CD8-positive, alpha-beta memory T cell (primary cell): Measurements from ENCODE around the gene VKORC1L1. TPM values are rescaled to one million over a fixed set of nuclear protein-coding genes. Genes with fewer than 3 reads are reported as not detected.
"Not testable (repeated sequence)": the region's sequence is repeated elsewhere in the genome, so short reads cannot be mapped to it uniquely, and the experiment has no call there.

Experiments
- CTCF ChIA-PET: fragments of 350-600 bp; sonication (Branson Sonifier 250); formaldehyde crosslinking; loops from one replicate; lab custom pipeline; 2021; ENCODE audit warnings: antibody characterized with exemption; lab: Charles Lee
- POLR2A ChIA-PET: fragments of 350-600 bp; sonication (Branson Sonifier 250); formaldehyde crosslinking; loops from one replicate; lab custom pipeline; 2021; ENCODE audit warnings: antibody characterized with exemption; lab: Charles Lee
- DNase-seq, 5 donors: peaks; one replicate each; pipeline versions ENCODE4 v3.0.0 to v3.0.0-alpha.2; 2020 to 2022; ENCODE audit warnings: mixed read lengths in 1 of 5
- H3K27ac ChIP-seq: one replicate; pipeline ENCODE4 v1.7.0; 2013; ENCODE audit warnings: low read depth, mild to moderate bottlenecking, low read length, moderate library complexity
- H3K27me3 ChIP-seq: 2 replicates; pipeline ENCODE4 v1.7.0; 2013; ENCODE audit warnings: low read length, mild to moderate bottlenecking; ENCODE audit not compliant: insufficient read depth, poor library complexity, severe bottlenecking
- H3K36me3 ChIP-seq: 2 replicates; pipeline ENCODE4 v1.7.0; 2013; ENCODE audit warnings: mild to moderate bottlenecking, low read length, moderate library complexity; ENCODE audit not compliant: insufficient read depth
- H3K4me1 ChIP-seq: 2 replicates; pipeline ENCODE4 v1.7.0; 2013; ENCODE audit warnings: mild to moderate bottlenecking, low read length, moderate library complexity; ENCODE audit not compliant: insufficient read depth
- H3K4me3 ChIP-seq: 2 replicates; pipeline ENCODE4 v1.7.0; 2013; ENCODE audit warnings: mild to moderate bottlenecking, low read length
- H3K9me3 ChIP-seq: 2 replicates; pipeline ENCODE4 v1.7.0; 2013; ENCODE audit warnings: mild to moderate bottlenecking, low read length
- H3K27ac Mint-ChIP-seq, 8 donors: one replicate each; pipeline ENCODE4 v1.8.0; 2020 to 2021; ENCODE audit warnings: mixed read lengths in 8 of 8, mild to moderate bottlenecking in 6 of 8, inconsistent platforms in 3 of 8, moderate library complexity in 3 of 8
- H3K27me3 Mint-ChIP-seq, 2 donors: one replicate each; pipeline ENCODE4 v1.8.0; 2020 to 2021; ENCODE audit warnings: mixed read lengths in 2 of 2, mild to moderate bottlenecking in 1 of 2, moderate library complexity in 1 of 2
- H3K36me3 Mint-ChIP-seq, 3 donors: one replicate each; pipeline ENCODE4 v1.8.0; 2020 to 2021; ENCODE audit warnings: mixed read lengths in 3 of 3, inconsistent platforms in 1 of 3, mild to moderate bottlenecking in 1 of 3
- H3K4me1 Mint-ChIP-seq, 3 donors: one replicate each; pipeline ENCODE4 v1.8.0; 2020 to 2021; ENCODE audit warnings: mixed read lengths in 3 of 3, inconsistent platforms in 1 of 3, mild to moderate bottlenecking in 1 of 3
- H3K4me3 Mint-ChIP-seq, 7 donors: one replicate each; pipeline ENCODE4 v1.8.0; 2020 to 2021; ENCODE audit warnings: mixed read lengths in 7 of 7, mild to moderate bottlenecking in 6 of 7, moderate library complexity in 4 of 7, inconsistent platforms in 2 of 7
- H3K9me3 Mint-ChIP-seq, 5 donors: one replicate each; pipeline ENCODE4 v1.8.0; 2020 to 2022; ENCODE audit warnings: mixed read lengths in 5 of 5, mild to moderate bottlenecking in 3 of 5, moderate library complexity in 2 of 5, inconsistent platforms in 1 of 5
- polyA plus RNA-seq: library from polyadenylated mRNA; unstranded; fragments of 300-500 nt; fragmentation: Illumina TruSeq; gene quantifications from one replicate; pipeline ENCODE4 v1.2.3, GENCODE V29; 2021
- total RNA-seq, 2 experiments: library from RNA; stranded (reverse); gene quantifications; one replicate each; pipeline ENCODE4 v1.2.3, GENCODE V29; 2021

The VKORC1L1 gene
- total and polyA plus RNA-seq, 3 experiments from 2014 or later: 4.0 to 27.7 (median 26.2) TPM

- H3K9me3 Mint-ChIP-seq, H3K4me1 ChIP-seq, H3K27me3 Mint-ChIP-seq, H3K9me3 ChIP-seq, CTCF ChIA-PET, H3K36me3 ChIP-seq, H3K36me3 Mint-ChIP-seq, H3K27me3 ChIP-seq, DNase-seq: not testable (repeated sequence)
- POLR2A ChIA-PET: interaction anchor here (0.6 kb wide), 1 partner anchor 864 kb away, joined by 5 read pairs; no protein-coding TSS in a partner anchor
- Mint-ChIP-seq H3K4me3 (peak overlapping the region; percentile 83 to 95 (median 88)), H3K27ac (peak overlapping the region; percentile 61 to 94 (median 86)), H3K4me1 (peaks cover 6 to 12% (median 9%) of the 10 kb centered on the region in 3 donors)
- peak overlapping the region; percentile 50 for H3K4me3 ChIP-seq
- peak overlapping the region; percentile 51 for H3K27ac ChIP-seq
These were observed 814 bp downstream of the VKORC1L1 start for GRCh38 chr7:65873582-65874193.

- CTCF ChIA-PET, H3K27me3 ChIP-seq, H3K9me3 Mint-ChIP-seq, DNase-seq, H3K27me3 Mint-ChIP-seq, H3K27ac ChIP-seq, POLR2A ChIA-PET, H3K4me1 ChIP-seq, H3K4me3 ChIP-seq, H3K36me3 ChIP-seq, H3K9me3 ChIP-seq, H3K36me3 Mint-ChIP-seq: not testable (repeated sequence)
- H3K27ac Mint-ChIP-seq: peak overlapping the region in 1 of 8 donors; percentile 17
- peaks cover 18 to 22% (median 21%) of the 10 kb centered on the region in 3 donors for H3K4me1 Mint-ChIP-seq
- peak overlapping the region in 3 of 7 donors; percentile 26 to 61 (median 39) for H3K4me3 Mint-ChIP-seq
These were observed 2.8 kb downstream of the VKORC1L1 start for GRCh38 chr7:65875715-65876114.

- peaks cover 12 to 17% (median 15%) of the 10 kb centered on the region in 3 donors for H3K4me1 Mint-ChIP-seq
- H3K4me1 ChIP-seq, H3K9me3 Mint-ChIP-seq, DNase-seq, H3K36me3 Mint-ChIP-seq, H3K4me3 Mint-ChIP-seq, POLR2A ChIA-PET, H3K36me3 ChIP-seq, H3K27me3 ChIP-seq, H3K27me3 Mint-ChIP-seq, H3K27ac ChIP-seq, H3K9me3 ChIP-seq, H3K4me3 ChIP-seq, CTCF ChIA-PET: not testable (repeated sequence)
- peak overlapping the region in 3 of 8 donors; percentile 43 to 49 (median 47) for H3K27ac Mint-ChIP-seq
These were observed 6.6 kb downstream of the VKORC1L1 start for GRCh38 chr7:65879292-65880153.

GRCh38 chr7:65880242-65880641, 7.4 kb downstream of the VKORC1L1 start:
- H3K4me1 Mint-ChIP-seq: peaks cover 12 to 21% (median 17%) of the 10 kb centered on the region in 3 donors
- H3K4me1 ChIP-seq, DNase-seq, H3K36me3 ChIP-seq, H3K27me3 Mint-ChIP-seq, H3K9me3 Mint-ChIP-seq, H3K4me3 Mint-ChIP-seq, H3K4me3 ChIP-seq, H3K9me3 ChIP-seq, CTCF ChIA-PET, H3K27ac ChIP-seq, H3K36me3 Mint-ChIP-seq, H3K27me3 ChIP-seq, POLR2A ChIA-PET, H3K27ac Mint-ChIP-seq: not testable (repeated sequence)

DNA sequence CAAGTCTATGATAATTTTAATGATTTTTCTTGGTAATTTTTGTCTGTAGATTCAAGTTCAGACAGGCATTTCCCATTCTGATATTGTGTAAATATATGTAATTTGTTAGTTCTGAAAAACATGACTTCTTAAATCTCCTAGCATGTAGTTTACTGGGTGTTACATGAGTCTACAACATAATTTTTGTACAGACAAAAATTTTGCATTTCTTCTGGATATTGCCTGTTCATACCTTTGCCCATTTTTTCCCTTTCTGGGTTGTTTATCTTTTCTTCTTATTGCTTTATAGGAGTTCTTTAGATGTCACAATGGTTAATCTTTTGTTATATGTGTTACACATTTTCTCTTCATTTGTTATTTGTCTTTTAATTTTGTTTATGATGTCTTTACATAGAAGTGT, 12.1 kb downstream of the VKORC1L1 start:
- H3K27ac ChIP-seq, H3K9me3 ChIP-seq, H3K4me3 Mint-ChIP-seq, H3K4me3 ChIP-seq, POLR2A ChIA-PET, H3K36me3 ChIP-seq, H3K4me1 ChIP-seq, CTCF ChIA-PET, H3K27me3 ChIP-seq, H3K27me3 Mint-ChIP-seq, H3K9me3 Mint-ChIP-seq, DNase-seq, H3K27ac Mint-ChIP-seq: not testable (repeated sequence)
- H3K4me1 Mint-ChIP-seq: peaks cover 18 to 32% (median 21%) of the 10 kb centered on the region in 3 donors
- peaks cover 4 to 16% (median 5%) of the 10 kb centered on the region in 3 donors for H3K36me3 Mint-ChIP-seq

DNA sequence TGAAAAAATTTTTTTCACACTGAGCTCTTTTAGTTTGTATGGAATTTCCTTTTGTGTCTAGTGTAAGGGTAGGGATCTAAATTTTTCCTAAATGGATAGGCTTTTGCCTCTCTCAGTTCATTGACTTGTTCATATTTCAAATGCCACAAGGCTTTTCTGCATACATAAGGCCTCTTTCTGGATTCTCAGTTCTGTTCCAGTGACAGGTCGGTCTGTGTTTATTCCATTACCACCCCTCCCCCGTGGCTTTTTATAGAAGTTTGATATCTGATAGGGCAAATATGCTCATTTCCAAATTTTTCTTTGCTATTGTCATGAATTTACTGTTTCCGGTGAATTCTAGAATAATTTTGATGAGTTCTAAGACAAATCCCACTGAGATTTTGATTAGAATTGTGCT, 12.7 kb downstream of the VKORC1L1 start:
- CTCF ChIA-PET, H3K27ac ChIP-seq, H3K36me3 ChIP-seq, DNase-seq, H3K4me1 ChIP-seq, POLR2A ChIA-PET, H3K4me3 Mint-ChIP-seq, H3K4me3 ChIP-seq, H3K9me3 ChIP-seq, H3K27ac Mint-ChIP-seq, H3K9me3 Mint-ChIP-seq, H3K27me3 Mint-ChIP-seq, H3K27me3 ChIP-seq: not testable (repeated sequence)
- Mint-ChIP-seq H3K4me1 (peaks cover 12 to 27% (median 15%) of the 10 kb centered on the region in 3 donors), H3K36me3 (peaks cover 4 to 20% (median 5%) of the 10 kb centered on the region in 3 donors)

GRCh38 chr7:65888434-65889156, 15.7 kb downstream of the VKORC1L1 start:
- Mint-ChIP-seq H3K27ac (peak overlapping the region in 3 of 8 donors; percentile 50 to 79 (median 68)), H3K4me1 (peaks cover 11 to 26% (median 19%) of the 10 kb centered on the region in 3 donors), H3K36me3 (peaks cover 4 to 35% (median 5%) of the 10 kb centered on the region in 3 donors)
- H3K27me3 ChIP-seq, DNase-seq, H3K27me3 Mint-ChIP-seq, H3K27ac ChIP-seq, POLR2A ChIA-PET, H3K36me3 ChIP-seq, H3K4me3 ChIP-seq, H3K4me3 Mint-ChIP-seq, H3K4me1 ChIP-seq, H3K9me3 Mint-ChIP-seq, H3K9me3 ChIP-seq, CTCF ChIA-PET: not testable (repeated sequence)

- H3K4me3 Mint-ChIP-seq, H3K27ac ChIP-seq, DNase-seq, H3K27me3 Mint-ChIP-seq, H3K4me3 ChIP-seq, H3K9me3 ChIP-seq, H3K36me3 ChIP-seq, CTCF ChIA-PET, POLR2A ChIA-PET, H3K27me3 ChIP-seq, H3K9me3 Mint-ChIP-seq, H3K4me1 ChIP-seq: not testable (repeated sequence)
- Mint-ChIP-seq H3K27ac (peak overlapping the region in 2 of 8 donors; percentile 27 to 37), H3K4me1 (peaks cover 11 to 26% (median 19%) of the 10 kb centered on the region in 3 donors), H3K36me3 (peaks cover 4 to 35% (median 5%) of the 10 kb centered on the region in 3 donors)
These were observed 16.8 kb downstream of the VKORC1L1 start for GRCh38 chr7:65889722-65890121.
